PC-3 (cell line): Measurements from ENCODE around the gene PIK3CG.

ENCODE experiments used
- CTCF ChIP-seq: fragments of 300-600 bp; sonication (generic); conservative IDR thresholded peaks from 2 replicates; pipeline ENCODE4 v1.5.1; 2017; ENCODE audit warnings: antibody characterized with exemption, low read depth, mild to moderate bottlenecking, low read length
- EZH2 ChIP-seq: fragments of 300-600 bp; sonication (generic); IDR thresholded peaks from one replicate; pipeline ENCODE4 v1.6.1; 2017; ENCODE audit warnings: antibody characterized with exemption, mild to moderate bottlenecking, low read length; ENCODE audit not compliant: unreplicated experiment

- TF ChIP-seq CTCF (no peak), EZH2 (no peak)
Measured at GRCh38 chr7:106915407-106915806, 50.3 kb downstream of the PIK3CG start.
